ENCODE results near the gene GPR183. TPM values are rescaled to one million over a fixed set of nuclear protein-coding genes. Genes with fewer than 3 reads are reported as not detected.

Gene GPR183
- 10 to 100 TPM; 17.2 to 73.5 (median 42.7) TPM for total RNA-seq

DNA sequence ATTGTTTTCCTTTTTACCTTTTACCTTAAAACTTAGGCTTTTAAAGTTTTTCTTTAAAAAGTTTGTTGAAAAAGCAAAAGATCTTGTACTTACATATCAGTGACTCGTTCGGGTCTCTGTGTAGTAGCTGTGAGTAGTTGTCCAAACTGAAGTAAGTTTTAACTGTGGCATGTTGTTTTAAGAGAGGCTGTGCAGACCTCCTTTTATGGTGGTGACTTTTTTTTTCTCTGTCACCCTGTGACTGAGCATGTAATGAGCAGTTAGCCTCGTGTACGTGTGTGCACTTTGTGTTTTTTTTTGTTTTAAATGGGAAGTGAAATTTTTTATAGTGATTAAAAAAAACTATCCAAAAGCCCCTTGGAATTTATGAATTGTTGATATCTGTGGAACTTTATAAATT is at the start of gene GPR183:
Gene GPR183 (minus strand): TSS at position 153 of the 400 bp plus-strand sequence. CDS start 11,254 bp downstream, outside the sequence.
- ATAC-seq (ENCODE audit: low FRiP score) = no peak
- DNase-seq (ENCODE audit: low spot score) = no peak
- TF ChIP-seq, protein P1, sequence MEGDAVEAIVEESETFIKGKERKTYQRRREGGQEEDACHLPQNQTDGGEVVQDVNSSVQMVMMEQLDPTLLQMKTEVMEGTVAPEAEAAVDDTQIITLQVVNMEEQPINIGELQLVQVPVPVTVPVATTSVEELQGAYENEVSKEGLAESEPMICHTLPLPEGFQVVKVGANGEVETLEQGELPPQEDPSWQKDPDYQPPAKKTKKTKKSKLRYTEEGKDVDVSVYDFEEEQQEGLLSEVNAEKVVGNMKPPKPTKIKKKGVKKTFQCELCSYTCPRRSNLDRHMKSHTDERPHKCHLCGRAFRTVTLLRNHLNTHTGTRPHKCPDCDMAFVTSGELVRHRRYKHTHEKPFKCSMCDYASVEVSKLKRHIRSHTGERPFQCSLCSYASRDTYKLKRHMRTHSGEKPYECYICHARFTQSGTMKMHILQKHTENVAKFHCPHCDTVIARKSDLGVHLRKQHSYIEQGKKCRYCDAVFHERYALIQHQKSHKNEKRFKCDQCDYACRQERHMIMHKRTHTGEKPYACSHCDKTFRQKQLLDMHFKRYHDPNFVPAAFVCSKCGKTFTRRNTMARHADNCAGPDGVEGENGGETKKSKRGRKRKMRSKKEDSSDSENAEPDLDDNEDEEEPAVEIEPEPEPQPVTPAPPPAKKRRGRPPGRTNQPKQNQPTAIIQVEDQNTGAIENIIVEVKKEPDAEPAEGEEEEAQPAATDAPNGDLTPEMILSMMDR (IDR thresholded peaks at IDR 0.05) = no peak

GRCh38 chr13:99356262-99357091 is 49.3 kb upstream of the GPR183 start:
- ATAC-seq (ENCODE audit: low FRiP score) = no peak
- DNase-seq (ENCODE audit: low spot score) = no peak
- TF ChIP-seq, protein P1 (IDR thresholded peaks at IDR 0.05) = no peak

GRCh38 chr13:99356012-99356261 is 48.7 kb upstream of the GPR183 start:
- DNase-seq (ENCODE audit: low spot score) = no peak
- TF ChIP-seq, protein P1 (IDR thresholded peaks at IDR 0.05) = no peak
- ATAC-seq (ENCODE audit: low FRiP score) = no peak

DNA sequence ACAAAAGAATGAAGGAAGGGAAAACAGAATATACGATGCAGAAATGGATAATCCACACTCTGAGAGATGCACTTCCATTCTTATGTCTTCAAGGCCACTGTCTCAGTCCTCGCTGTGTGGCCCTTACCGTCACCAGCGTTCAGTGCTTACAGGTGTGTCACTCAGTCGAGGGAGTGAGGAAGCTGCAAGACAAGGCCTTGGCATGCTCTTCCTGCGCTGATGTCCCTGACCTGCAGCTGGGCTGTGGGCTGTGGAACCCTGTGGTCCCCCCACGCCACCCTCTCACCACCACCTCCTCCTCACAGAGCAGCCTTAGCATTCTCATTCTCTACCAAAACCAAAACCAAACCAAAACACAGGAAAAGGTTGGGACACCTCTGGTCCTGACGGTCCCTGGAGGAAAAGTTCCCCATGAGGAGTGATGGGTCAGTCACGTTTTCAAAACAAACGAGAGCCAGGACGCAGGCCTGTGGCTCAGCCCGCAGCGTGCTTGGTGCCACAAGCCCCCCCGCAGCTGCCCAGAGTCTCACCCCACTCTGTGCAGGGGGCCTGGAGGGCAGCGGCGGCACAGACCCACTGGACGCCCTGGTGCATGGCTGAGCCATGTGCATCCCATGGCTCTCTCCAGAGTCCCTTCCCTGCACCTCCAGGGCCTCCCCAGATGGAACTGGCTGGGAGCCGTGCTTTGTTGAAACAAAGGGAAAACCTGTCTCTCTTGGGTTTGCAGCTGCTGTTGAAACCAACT is 48.2 kb upstream of the GPR183 start:
- TF ChIP-seq, protein P1 (IDR thresholded peaks at IDR 0.05) = no peak
- no peak for ATAC-seq (ENCODE audit: low FRiP score)
- no peak for DNase-seq (ENCODE audit: low spot score)

- TF ChIP-seq, protein P1 (IDR thresholded peaks at IDR 0.05) = no peak
- ATAC-seq (ENCODE audit: low FRiP score) = no peak
- DNase-seq (ENCODE audit: low spot score) = no peak
These were observed 47.3 kb upstream of the GPR183 start for GRCh38 chr13:99354371-99354951.

GRCh38 chr13:99353836-99354235 is 46.6 kb upstream of the GPR183 start:
- TF ChIP-seq, protein P1 (IDR thresholded peaks at IDR 0.05) = no peak
- no peak for DNase-seq (ENCODE audit: low spot score)
- ATAC-seq (ENCODE audit: low FRiP score) = no peak
